Gastroesophageal sphincter (tissue), 4 donors: ENCODE data around the gene RXRA. TPM values are rescaled to one million over a fixed set of nuclear protein-coding genes. Genes with fewer than 3 reads are reported as not detected.

Experiments
- ATAC-seq: fragments of 150-250 bp; one replicate; pipeline ENCODE4 v1.9.1; 2016; ENCODE audit warnings: mild to moderate bottlenecking, moderate library complexity
- H3K27ac ChIP-seq, 4 donors: fragments of 200-600 bp; sonication (generic) in 3 of 4; 1 replicate in 3 of 4; 2 replicates in 1 of 4; pipeline ENCODE4 v1.5.1; 2016 to 2019
- H3K27me3 ChIP-seq: fragments of 200-600 bp; sonication (generic); one replicate; pipeline ENCODE4 v1.5.1; 2019
- H3K36me3 ChIP-seq, 2 donors: fragments of 200-600 bp; sonication (generic); one replicate each; pipeline ENCODE4 v1.5.1; 2019; ENCODE audit warnings: control low read depth in 1 of 2
- H3K4me1 ChIP-seq, 3 donors: fragments of 200-600 bp; sonication (generic); 1 replicate in 2 of 3; 2 replicates in 1 of 3; pipeline ENCODE4 v1.5.1; 2016 to 2019; ENCODE audit warnings: control low read depth in 2 of 3
- H3K4me3 ChIP-seq, 2 donors: fragments of 200-600 bp; sonication (generic); one replicate each; pipeline ENCODE4 v1.5.1; 2019; ENCODE audit warnings: mild to moderate bottlenecking in 1 of 2, moderate library complexity in 1 of 2
- H3K9me3 ChIP-seq, 3 donors: fragments of 200-600 bp; sonication (generic); one replicate each; pipeline ENCODE4 v1.5.1; 2017 to 2019; ENCODE audit warnings: control low read depth in 2 of 3
- EP300 ChIP-seq: sonication (generic); formaldehyde crosslinking; IDR thresholded peaks from one replicate; pipeline ENCODE4 v1.6.1; 2017; ENCODE audit warnings: antibody characterized with exemption, mild to moderate bottlenecking
- POLR2A ChIP-seq, 2 donors: fragments of 450-650 bp; IDR thresholded peaks; one replicate each; pipeline ENCODE4 v1.6.1; 2017; ENCODE audit warnings: antibody characterized with exemption in 2 of 2, mild to moderate bottlenecking in 2 of 2, moderate library complexity in 1 of 2
- POLR2AphosphoS5 ChIP-seq: sonication (generic); formaldehyde crosslinking; IDR thresholded peaks from one replicate; pipeline ENCODE4 v1.6.1; 2017; ENCODE audit warnings: antibody characterized with exemption
- WGBS, 2 donors: methylation state at CpG; one replicate each; pipeline ENCODE4 v1.1.5; 2018; ENCODE audit warnings: low coverage in 1 of 2; 5-methylcytosine and 5-hydroxymethylcytosine counted together
- total RNA-seq, 4 donors: library from RNA; depleted of rRNA; stranded (reverse); fragments of >200 nt; gene quantifications; one replicate each; pipeline ENCODE4 v1.1.0, GENCODE V29; 2016
- TF ChIP-seq, protein P1 (sequence below), 4 experiments: fragments of 200-600 bp in 2 of 4; fragments of 450-650 bp in 2 of 4; sonication (generic) in 1 of 4; IDR thresholded peaks; one replicate each; pipeline ENCODE4 v1.5.1; 2017 to 2019; ENCODE audit warnings: antibody characterized with exemption in 4 of 4, mild to moderate bottlenecking in 2 of 4, moderate library complexity in 2 of 4

The RXRA gene
- total RNA-seq, 4 donors from 2014 or later: 45.1 to 78.9 (median 55.3) TPM

DNA sequence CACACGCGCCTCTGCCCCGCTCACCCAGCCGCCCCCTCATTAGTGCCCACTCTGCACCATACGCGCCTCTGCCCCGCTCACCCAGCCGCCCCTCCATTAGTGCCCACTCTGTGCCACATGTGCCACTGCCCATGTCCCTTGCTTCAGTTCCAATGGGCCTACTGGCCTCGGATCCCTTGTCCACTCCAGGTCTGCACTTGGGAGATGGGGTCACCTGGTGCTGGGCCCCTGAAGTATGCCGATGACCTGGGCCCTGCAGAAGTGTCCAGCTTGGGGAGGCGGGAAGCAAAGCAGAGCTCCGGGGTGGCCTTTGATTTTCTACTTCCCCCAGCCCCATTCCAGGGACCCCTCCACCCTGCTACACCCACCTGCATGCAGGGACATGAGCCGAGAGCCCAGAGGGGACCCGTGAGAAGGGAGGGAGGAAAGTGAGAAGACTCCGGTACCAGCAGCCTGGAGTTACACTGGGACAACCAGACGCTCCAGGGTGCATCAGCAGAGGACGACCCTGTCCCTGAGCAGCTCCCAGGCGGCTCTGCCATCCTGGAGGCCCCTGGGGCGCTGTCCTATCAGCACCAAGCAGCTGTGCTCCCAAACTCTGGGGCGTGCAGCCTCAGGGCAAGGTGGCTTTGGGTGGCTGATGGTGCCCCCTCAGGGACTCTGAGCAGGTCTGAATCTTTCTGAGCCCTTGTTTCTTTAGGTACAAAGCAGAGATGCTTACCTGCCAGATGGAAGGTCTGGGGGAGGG, 140.8 kb downstream of the RXRA start:
- ATAC-seq: no peak
- WGBS, 2 donors: no CpG with 5 or more reads among the region's 20 CpGs
- H3K9me3 ChIP-seq: no peaks in the 10 kb centered on the region
- no peak overlapping the region for H3K4me3 ChIP-seq
- H3K27me3 ChIP-seq: no peaks in the 10 kb centered on the region
- no peak overlapping the region for H3K27ac ChIP-seq
- H3K4me1 ChIP-seq: peaks cover 3 to 24% (median 17%) of the 10 kb centered on the region in 3 donors
- H3K36me3 ChIP-seq: no peaks in the 10 kb centered on the region
- TF ChIP-seq POLR2AphosphoS5: no peak
- TF ChIP-seq, protein P1, sequence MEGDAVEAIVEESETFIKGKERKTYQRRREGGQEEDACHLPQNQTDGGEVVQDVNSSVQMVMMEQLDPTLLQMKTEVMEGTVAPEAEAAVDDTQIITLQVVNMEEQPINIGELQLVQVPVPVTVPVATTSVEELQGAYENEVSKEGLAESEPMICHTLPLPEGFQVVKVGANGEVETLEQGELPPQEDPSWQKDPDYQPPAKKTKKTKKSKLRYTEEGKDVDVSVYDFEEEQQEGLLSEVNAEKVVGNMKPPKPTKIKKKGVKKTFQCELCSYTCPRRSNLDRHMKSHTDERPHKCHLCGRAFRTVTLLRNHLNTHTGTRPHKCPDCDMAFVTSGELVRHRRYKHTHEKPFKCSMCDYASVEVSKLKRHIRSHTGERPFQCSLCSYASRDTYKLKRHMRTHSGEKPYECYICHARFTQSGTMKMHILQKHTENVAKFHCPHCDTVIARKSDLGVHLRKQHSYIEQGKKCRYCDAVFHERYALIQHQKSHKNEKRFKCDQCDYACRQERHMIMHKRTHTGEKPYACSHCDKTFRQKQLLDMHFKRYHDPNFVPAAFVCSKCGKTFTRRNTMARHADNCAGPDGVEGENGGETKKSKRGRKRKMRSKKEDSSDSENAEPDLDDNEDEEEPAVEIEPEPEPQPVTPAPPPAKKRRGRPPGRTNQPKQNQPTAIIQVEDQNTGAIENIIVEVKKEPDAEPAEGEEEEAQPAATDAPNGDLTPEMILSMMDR (IDR thresholded peaks at IDR 0.05): no peak
- no peak for TF ChIP-seq EP300
- no peak for TF ChIP-seq POLR2A (IDR thresholded peaks at IDR 0.05)

DNA sequence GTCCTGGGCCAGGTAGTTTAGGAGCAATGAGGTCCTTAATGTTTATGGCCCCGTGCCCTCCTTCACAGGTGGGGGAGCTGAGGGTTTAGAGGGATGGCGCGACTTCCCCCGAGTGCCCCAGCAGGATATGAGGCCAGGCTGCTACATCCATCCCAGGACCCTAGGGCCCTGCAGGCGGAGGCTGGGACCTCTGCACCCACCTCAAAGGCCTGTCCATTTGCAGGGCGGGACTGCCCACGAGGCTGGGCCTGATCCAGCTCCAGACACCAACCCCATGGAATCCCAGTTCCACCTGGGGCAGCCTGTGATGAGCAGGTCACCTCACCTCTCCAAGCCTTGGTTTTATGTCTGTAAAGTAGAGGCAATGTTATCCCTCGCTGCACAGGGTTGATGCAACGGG, 142.1 kb downstream of the RXRA start:
- Histone ChIP-seq H3K4me3 (no peak overlapping the region), H3K9me3 (no peaks in the 10 kb centered on the region), H3K36me3 (no peaks in the 10 kb centered on the region), H3K27me3 (no peaks in the 10 kb centered on the region), H3K4me1 (peaks cover 3 to 38% (median 22%) of the 10 kb centered on the region in 3 donors), H3K27ac (peak overlapping the region in 3 of 4 donors; percentile 67 to 86 (median 79))
- 55% methylated on average over 3 of the region's 9 CpGs; no CpG with 5 or more reads in 1 of the 2 donors for WGBS, 2 donors
- no peak for ATAC-seq
- no peak for TF ChIP-seq EP300
- no peak for TF ChIP-seq POLR2A (IDR thresholded peaks at IDR 0.05)
- TF ChIP-seq, protein P1 (IDR thresholded peaks at IDR 0.05): no peak
- TF ChIP-seq POLR2AphosphoS5: no peak

DNA sequence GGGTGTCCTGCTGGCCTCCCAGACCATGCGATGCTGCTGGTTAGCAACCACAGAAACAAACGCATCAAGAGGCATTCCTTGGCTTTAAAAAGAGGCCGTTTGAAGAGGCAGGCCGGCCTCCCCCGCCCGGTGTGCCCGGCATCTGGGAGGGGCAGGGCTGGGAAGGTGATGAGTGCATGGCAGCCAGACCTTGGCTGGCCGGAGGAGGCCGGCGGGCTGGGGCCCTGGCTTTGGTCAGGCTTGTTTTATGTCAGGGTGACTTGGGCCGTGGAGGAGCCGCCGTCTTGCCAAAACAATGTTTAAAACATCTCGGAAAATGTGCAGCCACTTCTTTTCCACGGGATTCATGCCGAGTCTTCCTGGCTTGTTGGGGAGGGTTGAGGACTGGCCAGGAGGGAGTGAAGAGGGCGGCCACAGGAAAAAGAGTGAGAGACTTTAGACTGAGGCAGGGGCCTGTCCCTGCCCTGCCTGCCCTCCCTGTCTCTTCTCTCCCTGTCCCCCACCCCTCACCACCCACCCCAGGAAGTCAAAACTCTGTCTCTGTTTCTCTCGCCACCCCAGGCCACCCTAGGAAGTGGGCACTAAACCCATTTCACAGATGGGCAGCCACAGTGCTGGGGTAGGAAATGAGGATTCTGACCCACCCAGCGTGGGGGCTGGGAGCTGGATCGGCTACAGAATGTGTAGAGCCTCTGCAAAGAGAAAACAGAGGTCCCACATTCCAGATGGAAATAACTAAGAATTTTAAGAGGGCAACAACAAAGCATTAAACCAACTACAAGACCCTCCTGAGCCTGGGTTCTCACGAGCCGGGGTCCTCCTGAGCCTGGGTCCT, 143.0 kb downstream of the RXRA start:
- Histone ChIP-seq H3K4me1 (peaks cover 3 to 47% (median 31%) of the 10 kb centered on the region in 3 donors), H3K27ac (peak overlapping the region; percentile 64 to 86 (median 73)), H3K27me3 (no peaks in the 10 kb centered on the region), H3K4me3 (no peak overlapping the region), H3K36me3 (no peaks in the 10 kb centered on the region), H3K9me3 (no peaks in the 10 kb centered on the region)
- ATAC-seq: peak; percentile 84
- no peak for TF ChIP-seq POLR2A (IDR thresholded peaks at IDR 0.05)
- peak; percentile 38 for TF ChIP-seq POLR2AphosphoS5
- 30 to 55% methylated on average over 4 to 7 of the region's 22 CpGs for WGBS, 2 donors

GRCh38 chr9:134472256-134472655, 146.0 kb downstream of the RXRA start:
- Histone ChIP-seq H3K4me3 (no peak overlapping the region), H3K4me1 (peaks cover 6 to 70% (median 47%) of the 10 kb centered on the region in 3 donors), H3K27ac (peak overlapping the region in 1 of 4 donors; percentile 14), H3K27me3 (no peaks in the 10 kb centered on the region), H3K9me3 (no peaks in the 10 kb centered on the region), H3K36me3 (no peaks in the 10 kb centered on the region)
- ATAC-seq: no peak
- WGBS, 2 donors: no CpG with 5 or more reads among the region's 6 CpGs
- no peak for TF ChIP-seq POLR2AphosphoS5
- TF ChIP-seq, protein P1 (IDR thresholded peaks at IDR 0.05): no peak
- TF ChIP-seq POLR2A (IDR thresholded peaks at IDR 0.05): no peak
- no peak for TF ChIP-seq EP300
